HG03139 (cell line): ENCODE measurements around the gene EML5.
"Not testable (repeated sequence)": the region's sequence is repeated elsewhere in the genome, so short reads cannot be mapped to it uniquely, and the experiment has no call there.

Experiments used
- ATAC-seq: cut with Tn5 transposase; IDR thresholded peaks from one replicate; pipeline ENCODE4 v1.9.1; 2021; ENCODE audit not compliant: unreplicated experiment

EML5 gene

GRCh38 chr14:88804035-88804434 is 11.3 kb upstream of the EML5 start:
- no peak for ATAC-seq

GRCh38 chr14:88802596-88802995 is 9.8 kb upstream of the EML5 start:
- ATAC-seq: no peak

- no peak for ATAC-seq
Measured at GRCh38 chr14:88799522-88799921, 6.8 kb upstream of the EML5 start.

GRCh38 chr14:88798156-88798555 is 5.4 kb upstream of the EML5 start:
- no peak for ATAC-seq

GRCh38 chr14:88793259-88793625 is 489 bp upstream of the EML5 start:
- no peak for ATAC-seq

GRCh38 chr14:88791629-88792472 is 902 bp downstream of the EML5 start:
- peak; percentile 8 for ATAC-seq

GRCh38 chr14:88791252-88791621 is 1.5 kb downstream of the EML5 start:
- no peak for ATAC-seq

- no peak for ATAC-seq
Measured at GRCh38 chr14:88790501-88791251, 2.1 kb downstream of the EML5 start.

- not testable (repeated sequence) for ATAC-seq
Measured at GRCh38 chr14:88789573-88789972, 3.2 kb downstream of the EML5 start.

- no peak for ATAC-seq
Measured at GRCh38 chr14:88786715-88787114, 6.0 kb downstream of the EML5 start.

GRCh38 chr14:88785911-88786310 is 6.8 kb downstream of the EML5 start:
- no peak for ATAC-seq

- ATAC-seq: no peak
Measured at GRCh38 chr14:88775532-88775931, 17.2 kb downstream of the EML5 start.

GRCh38 chr14:88770736-88771135 is 22.0 kb downstream of the EML5 start:
- no peak for ATAC-seq

- ATAC-seq: no peak
Measured at GRCh38 chr14:88765130-88765529, 27.6 kb downstream of the EML5 start.

GRCh38 chr14:88753873-88754272 is 38.9 kb downstream of the EML5 start:
- no peak for ATAC-seq

- ATAC-seq: no peak
Measured at GRCh38 chr14:88750945-88751344, 41.8 kb downstream of the EML5 start.

- ATAC-seq: no peak
Measured at GRCh38 chr14:88750413-88750812, 42.3 kb downstream of the EML5 start.

- ATAC-seq: no peak
Measured at GRCh38 chr14:88749139-88749538, 43.6 kb downstream of the EML5 start.

GRCh38 chr14:88748288-88748687 is 44.5 kb downstream of the EML5 start:
- no peak for ATAC-seq

- no peak for ATAC-seq
Measured at GRCh38 chr14:88746052-88746451, 46.7 kb downstream of the EML5 start.

GRCh38 chr14:88737245-88737644 is 55.5 kb downstream of the EML5 start:
- ATAC-seq: no peak

- ATAC-seq: no peak
Measured at GRCh38 chr14:88733121-88733520, 59.6 kb downstream of the EML5 start.
